Measurements from ENCODE around the gene ATXN7. TPM values are rescaled to one million over a fixed set of nuclear protein-coding genes. Genes with fewer than 3 reads are reported as not detected.

Gene ATXN7
- total RNA-seq, 1 experiment from 2014 or later, result 3.6 TPM

DNA sequence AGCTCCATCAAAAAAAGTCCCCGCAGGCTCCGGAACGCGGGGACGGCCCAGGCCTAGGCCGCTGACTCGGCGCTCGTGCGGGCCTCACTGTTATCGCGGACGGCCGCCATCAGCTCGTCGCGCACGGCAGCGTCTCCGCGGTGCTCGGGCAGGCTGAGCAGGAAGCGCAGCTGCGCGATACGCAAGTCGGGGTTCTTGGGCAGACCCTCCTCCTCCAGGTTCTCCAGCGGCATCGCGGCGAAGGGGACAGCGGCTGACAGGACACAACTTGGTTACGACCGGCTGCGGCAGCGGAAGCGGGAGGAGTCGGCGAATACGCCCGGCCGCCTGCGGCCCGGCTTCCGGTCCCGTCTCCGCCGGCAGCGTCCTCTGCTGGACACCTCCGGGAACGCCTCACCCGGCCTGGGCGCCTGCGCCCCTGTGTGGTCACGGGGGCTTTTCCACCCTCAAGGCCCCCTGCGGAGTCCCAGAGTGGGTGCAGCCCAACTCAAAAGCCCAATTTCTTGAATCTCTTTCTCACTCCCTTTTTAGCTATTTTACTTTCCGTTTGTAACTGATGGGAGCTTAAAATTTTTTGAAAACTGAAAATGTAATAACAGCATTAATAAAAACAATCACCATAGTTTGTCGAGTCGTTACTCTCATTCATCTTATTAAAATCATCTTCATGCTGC lies 159.7 kb downstream of the ATXN7 start, which contains the start of gene PSMD6:
Gene PSMD6, minus strand, starts transcription at position 308 of the 674 bp plus-strand sequence. Its CDS starts 75 bp downstream, at position 233.
- no peaks in the 10 kb centered on the region for H3K27me3 ChIP-seq (ENCODE audit: low read length)
- peak within 1 kb of the TSS; percentile 95 for H3K9ac ChIP-seq (ENCODE audit: low read length)
- peak within 1 kb of the TSS; percentile 78 for H3K4me2 ChIP-seq (ENCODE audit: low read length)
- peaks cover 7% of the 10 kb centered on the region for H3K36me3 ChIP-seq (ENCODE audit: low read depth, low read length)
- ATAC-seq (peak; percentile 85), DNase-seq (peak; percentile 73)
- no peaks in the 10 kb centered on the region for H4K20me1 ChIP-seq (ENCODE audit: low read length)
- H3K27ac ChIP-seq (ENCODE audit: low read length), result peak within 1 kb of the TSS; percentile 34
- TF ChIP-seq EZH2 (IDR thresholded peaks at IDR 0.05; ENCODE audit: low read length, unreplicated experiment), result no peak
- TF ChIP-seq EZH2phosphoT487 (IDR thresholded peaks at IDR 0.05; ENCODE audit: borderline replicate concordance, low read length), result no peak
- peak; percentile 85 for TF ChIP-seq CTCF (conservative IDR thresholded peaks at IDR 0.05; ENCODE audit: low read depth, low read length)
- peaks cover 31% of the 10 kb centered on the region for H3K79me2 ChIP-seq (ENCODE audit: low read length)
- H3K4me1 ChIP-seq (ENCODE audit: insufficient read depth, low read length), result no peaks in the 10 kb centered on the region
- H3K9me2 ChIP-seq (replicated peaks; ENCODE audit: low read length), result no peaks in the 10 kb centered on the region
- no TSS peak for BruUV-seq (replicated peaks)
- H2AFZ ChIP-seq (ENCODE audit: low read length), result peak within 1 kb of the TSS; percentile 75
- intact Hi-C loops (cut with micrococcal nuclease), result no loop called here
- ChIA-PET CTCF (no interaction called here), POLR2A (ENCODE audit: unreplicated experiment) (no interaction called here)
- H3F3A ChIP-seq (ENCODE audit: low read length, unreplicated experiment), result no peaks in the 10 kb centered on the region
- H3K9me3 ChIP-seq (ENCODE audit: low read length), result no peaks in the 10 kb centered on the region
- peak within 1 kb of the TSS; percentile 86 for H3K4me3 ChIP-seq (ENCODE audit: low read length)

DNA sequence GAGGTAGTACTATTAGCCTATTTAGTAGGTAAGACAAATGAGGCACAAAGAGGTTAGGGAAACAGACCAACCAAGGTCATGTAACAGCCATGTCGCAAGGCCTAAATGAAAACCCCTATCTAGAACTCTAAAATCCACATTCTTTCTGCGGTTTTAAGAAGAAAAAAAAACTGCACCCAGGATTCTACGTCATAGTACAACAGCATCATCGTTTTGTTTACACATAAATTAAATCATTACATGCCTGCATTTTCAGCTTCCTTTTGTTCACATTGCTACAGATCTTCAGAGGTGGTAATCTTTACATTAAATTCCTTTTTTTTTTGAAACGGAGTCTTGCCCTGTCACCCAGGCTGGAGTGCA lies 160.2 kb downstream of the ATXN7 start:
- CTCF ChIA-PET, result no interaction called here
- BruUV-seq (replicated peaks), result no TSS peak

DNA sequence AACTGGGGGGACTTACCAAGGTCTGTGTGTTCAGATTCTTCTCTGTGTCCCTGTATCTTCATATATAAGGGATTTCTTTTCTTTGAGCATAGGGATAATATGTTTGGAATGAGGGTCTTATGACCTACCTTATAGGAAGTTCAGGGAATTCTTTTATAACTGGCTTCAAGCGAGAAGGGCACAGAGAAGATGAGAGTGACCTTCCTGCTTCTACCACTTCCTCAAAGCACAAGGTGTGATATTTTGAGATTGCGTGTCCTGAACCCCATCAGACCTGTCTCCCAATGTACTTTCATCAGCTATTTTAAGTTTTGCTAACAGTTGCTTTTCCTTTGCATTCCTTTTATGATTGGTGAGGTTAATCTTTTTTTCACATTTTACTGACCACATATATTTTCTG lies 162.7 kb downstream of the ATXN7 start:
- POLR2A ChIA-PET (ENCODE audit: unreplicated experiment), result no interaction called here
- 0 out of 2 replicates have a peak, but pooled peaks cover 4% of the 10 kb centered on the region for H3K4me1 ChIP-seq (ENCODE audit: insufficient read depth, low read length)
- no peaks in the 10 kb centered on the region for H3K27me3 ChIP-seq (ENCODE audit: low read length)
- ATAC-seq, result no peak
- H3K4me3 ChIP-seq (ENCODE audit: low read length), result no peak overlapping the region
- H4K20me1 ChIP-seq (ENCODE audit: low read length), result no peaks in the 10 kb centered on the region
- H3K36me3 ChIP-seq (ENCODE audit: low read depth, low read length), result no peaks in the 10 kb centered on the region
- H3K4me2 ChIP-seq (ENCODE audit: low read length), result no peak overlapping the region
- no peak overlapping the region for H2AFZ ChIP-seq (ENCODE audit: low read length)
- DNase-seq, result no peak
- intact Hi-C loops (cut with micrococcal nuclease), result no loop called here
- H3K9me2 ChIP-seq (replicated peaks; ENCODE audit: low read length), result no peaks in the 10 kb centered on the region
- CTCF ChIA-PET, result no interaction called here
- BruUV-seq (replicated peaks), result no TSS peak
- no peak overlapping the region for H3K27ac ChIP-seq (ENCODE audit: low read length)
- no peak for TF ChIP-seq EZH2 (IDR thresholded peaks at IDR 0.05; ENCODE audit: low read length, unreplicated experiment)
- no peak for TF ChIP-seq CTCF (conservative IDR thresholded peaks at IDR 0.05; ENCODE audit: low read depth, low read length)
- no peak for TF ChIP-seq EZH2phosphoT487 (IDR thresholded peaks at IDR 0.05; ENCODE audit: borderline replicate concordance, low read length)
- H3K9me3 ChIP-seq (ENCODE audit: low read length), result no peaks in the 10 kb centered on the region
- peaks cover 20% of the 10 kb centered on the region for H3K79me2 ChIP-seq (ENCODE audit: low read length)
- H3K9ac ChIP-seq (ENCODE audit: low read length), result no peak overlapping the region
- H3F3A ChIP-seq (ENCODE audit: low read length, unreplicated experiment), result no peaks in the 10 kb centered on the region

More for the DNA sequence above, 160.2 kb downstream of the ATXN7 start:
- Histone ChIP-seq H3K27me3 (ENCODE audit: low read length) (no peaks in the 10 kb centered on the region), H3K4me3 (ENCODE audit: low read length) (peak overlapping the region; percentile 86; the same call in 1 of the 2 replicates), H3F3A (ENCODE audit: low read length, unreplicated experiment) (no peaks in the 10 kb centered on the region), H3K36me3 (ENCODE audit: low read depth, low read length) (peaks cover 5% of the 10 kb centered on the region), H3K4me2 (ENCODE audit: low read length) (peak overlapping the region; percentile 57), H3K4me1 (ENCODE audit: insufficient read depth, low read length) (no peaks in the 10 kb centered on the region), H3K9me3 (ENCODE audit: low read length) (no peaks in the 10 kb centered on the region), H3K79me2 (ENCODE audit: low read length) (peaks cover 31% of the 10 kb centered on the region), H4K20me1 (ENCODE audit: low read length) (no peaks in the 10 kb centered on the region), H3K9ac (ENCODE audit: low read length) (peak overlapping the region; percentile 95), H3K9me2 (replicated peaks; ENCODE audit: low read length) (no peaks in the 10 kb centered on the region), H3K27ac (ENCODE audit: low read length) (no peak overlapping the region), H2AFZ (ENCODE audit: low read length) (peak overlapping the region; percentile 74)
- intact Hi-C loops (cut with micrococcal nuclease), result no loop called here
- no peak for DNase-seq
- POLR2A ChIA-PET (ENCODE audit: unreplicated experiment), result no interaction called here
- no peak for TF ChIP-seq EZH2phosphoT487 (IDR thresholded peaks at IDR 0.05; ENCODE audit: borderline replicate concordance, low read length)
- ATAC-seq, result no peak
